ENCODE results near the gene CDH20. TPM values are rescaled to one million over a fixed set of nuclear protein-coding genes. Genes with fewer than 3 reads are reported as not detected.

The CDH20 gene
- total and polyA plus RNA-seq, 2 experiments from 2014 or later, result 1.3 to 3.6 TPM

DNA sequence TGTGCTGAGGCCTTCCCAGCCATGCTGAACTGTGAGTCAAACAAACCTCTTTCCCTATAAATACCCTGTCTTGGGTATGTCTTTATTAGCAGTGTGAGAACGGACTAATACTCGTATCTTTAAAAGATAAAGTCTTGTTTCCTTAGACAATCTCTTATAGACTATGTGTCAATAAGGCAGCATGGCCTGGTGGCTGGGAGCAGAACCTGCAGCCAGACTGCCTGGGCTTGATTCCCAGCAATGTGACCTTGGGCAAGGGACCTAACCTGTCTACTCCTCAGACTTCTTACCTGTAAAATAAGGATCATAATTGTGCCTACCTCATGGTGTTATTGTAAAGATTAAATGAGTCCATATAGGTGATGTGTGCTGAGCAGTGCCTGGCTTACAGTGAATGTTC is 198.7 kb downstream of the CDH20 start:
- Histone ChIP-seq H4K20me1 (ENCODE audit: insufficient read depth, poor library complexity, severe bottlenecking) (no peaks in the 10 kb centered on the region), H3K27me3 (no peaks in the 10 kb centered on the region), H3K36me3 (replicated peaks; ENCODE audit: insufficient read depth, low read depth) (no peaks in the 10 kb centered on the region), H3K27ac (no peak overlapping the region), H3K9me2 (replicated peaks; ENCODE audit: insufficient read depth) (no peaks in the 10 kb centered on the region), H3K4me1 (ENCODE audit: insufficient read depth) (no peaks in the 10 kb centered on the region), H3K4me3 (no peak overlapping the region), H3K4me2 (no peak overlapping the region), H3K79me2 (no peaks in the 10 kb centered on the region), H2AFZ (no peak overlapping the region), H3K9me3 (ENCODE audit: low read depth) (no peaks in the 10 kb centered on the region)
- 59% methylated on average over 2 of the region's 2 CpGs for WGBS (ENCODE audit: low lambda C conversion rate, missing lambda C conversion rate)
- TF ChIP-seq, protein P1, sequence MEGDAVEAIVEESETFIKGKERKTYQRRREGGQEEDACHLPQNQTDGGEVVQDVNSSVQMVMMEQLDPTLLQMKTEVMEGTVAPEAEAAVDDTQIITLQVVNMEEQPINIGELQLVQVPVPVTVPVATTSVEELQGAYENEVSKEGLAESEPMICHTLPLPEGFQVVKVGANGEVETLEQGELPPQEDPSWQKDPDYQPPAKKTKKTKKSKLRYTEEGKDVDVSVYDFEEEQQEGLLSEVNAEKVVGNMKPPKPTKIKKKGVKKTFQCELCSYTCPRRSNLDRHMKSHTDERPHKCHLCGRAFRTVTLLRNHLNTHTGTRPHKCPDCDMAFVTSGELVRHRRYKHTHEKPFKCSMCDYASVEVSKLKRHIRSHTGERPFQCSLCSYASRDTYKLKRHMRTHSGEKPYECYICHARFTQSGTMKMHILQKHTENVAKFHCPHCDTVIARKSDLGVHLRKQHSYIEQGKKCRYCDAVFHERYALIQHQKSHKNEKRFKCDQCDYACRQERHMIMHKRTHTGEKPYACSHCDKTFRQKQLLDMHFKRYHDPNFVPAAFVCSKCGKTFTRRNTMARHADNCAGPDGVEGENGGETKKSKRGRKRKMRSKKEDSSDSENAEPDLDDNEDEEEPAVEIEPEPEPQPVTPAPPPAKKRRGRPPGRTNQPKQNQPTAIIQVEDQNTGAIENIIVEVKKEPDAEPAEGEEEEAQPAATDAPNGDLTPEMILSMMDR (IDR thresholded peaks at IDR 0.05; ENCODE audit: poor library complexity), result no peak
- TF ChIP-seq EZH2 (IDR thresholded peaks at IDR 0.05; ENCODE audit: borderline replicate concordance) (no peak), EZH2phosphoT487 (IDR thresholded peaks at IDR 0.05; ENCODE audit: low read depth, severe bottlenecking, unreplicated experiment) (no peak)
- no peak for DNase-seq (ENCODE audit: low spot score)

DNA sequence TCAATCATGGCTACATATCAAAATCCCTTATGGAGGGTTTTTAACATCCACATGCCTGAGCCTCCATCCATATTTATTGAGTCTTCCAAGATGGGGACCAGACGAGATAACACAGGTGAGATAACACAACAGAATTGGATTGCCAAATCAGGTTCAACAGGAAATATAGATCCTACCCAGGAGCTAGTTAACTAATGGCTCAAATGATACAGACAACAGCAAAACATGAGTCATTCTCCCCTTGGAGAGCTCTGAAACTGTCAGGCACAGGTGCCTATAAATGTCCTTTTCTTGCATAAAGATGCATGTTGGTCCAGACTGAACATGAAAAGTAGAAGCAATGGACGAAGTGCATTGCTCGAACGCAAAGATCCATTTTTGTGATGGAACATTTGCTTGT is 202.2 kb downstream of the CDH20 start:
- H3K4me1 ChIP-seq (ENCODE audit: insufficient read depth), result no peaks in the 10 kb centered on the region
- no peaks in the 10 kb centered on the region for H3K9me2 ChIP-seq (replicated peaks; ENCODE audit: insufficient read depth)
- H2AFZ ChIP-seq, result no peak overlapping the region
- H3K79me2 ChIP-seq, result no peaks in the 10 kb centered on the region
- no peak overlapping the region for H3K4me2 ChIP-seq
- no peak overlapping the region for H3K27ac ChIP-seq
- WGBS (ENCODE audit: low lambda C conversion rate, missing lambda C conversion rate), result 86% methylated on average over 4 of the region's 4 CpGs
- no peak for DNase-seq (ENCODE audit: low spot score)
- no peaks in the 10 kb centered on the region for H3K27me3 ChIP-seq
- no peaks in the 10 kb centered on the region for H4K20me1 ChIP-seq (ENCODE audit: insufficient read depth, poor library complexity, severe bottlenecking)
- H3K4me3 ChIP-seq, result no peak overlapping the region
- no peaks in the 10 kb centered on the region for H3K9me3 ChIP-seq (ENCODE audit: low read depth)
- no peaks in the 10 kb centered on the region for H3K36me3 ChIP-seq (replicated peaks; ENCODE audit: insufficient read depth, low read depth)
- TF ChIP-seq, protein P1 (IDR thresholded peaks at IDR 0.05; ENCODE audit: poor library complexity), result no peak
- TF ChIP-seq EZH2 (IDR thresholded peaks at IDR 0.05; ENCODE audit: borderline replicate concordance) (no peak), EZH2phosphoT487 (IDR thresholded peaks at IDR 0.05; ENCODE audit: low read depth, severe bottlenecking, unreplicated experiment) (no peak)

DNA sequence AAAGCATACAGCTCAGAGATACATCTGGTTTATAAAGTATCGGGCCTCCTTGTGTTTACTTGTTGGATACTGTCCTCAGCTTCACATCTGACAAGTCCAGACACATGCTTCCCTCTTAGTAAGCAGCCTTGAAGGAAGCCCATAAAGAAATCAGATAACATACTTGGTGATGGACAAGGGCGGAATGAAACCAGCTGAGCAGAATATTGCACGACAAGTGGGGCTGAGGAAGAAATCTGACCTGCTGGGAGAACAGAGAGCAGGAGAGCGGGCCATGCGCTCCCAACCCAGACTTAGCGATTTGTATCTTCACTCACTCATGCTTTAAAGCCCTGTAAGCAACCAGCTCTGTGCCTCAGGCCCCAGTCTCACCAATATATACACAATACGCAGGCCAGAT is 208.4 kb downstream of the CDH20 start:
- Histone ChIP-seq H2AFZ (peak overlapping the region; percentile 29), H4K20me1 (ENCODE audit: insufficient read depth, poor library complexity, severe bottlenecking) (no peaks in the 10 kb centered on the region), H3K4me1 (ENCODE audit: insufficient read depth) (peaks cover 13% of the 10 kb centered on the region), H3K27ac (peak overlapping the region; percentile 36), H3K27me3 (no peaks in the 10 kb centered on the region), H3K4me3 (no peak overlapping the region), H3K9me2 (replicated peaks; ENCODE audit: insufficient read depth) (no peaks in the 10 kb centered on the region), H3K36me3 (replicated peaks; ENCODE audit: insufficient read depth, low read depth) (no peaks in the 10 kb centered on the region), H3K79me2 (no peaks in the 10 kb centered on the region), H3K4me2 (peak overlapping the region; percentile 40), H3K9me3 (ENCODE audit: low read depth) (no peaks in the 10 kb centered on the region)
- WGBS (ENCODE audit: low lambda C conversion rate, missing lambda C conversion rate), result 42% methylated on average over 7 of the region's 7 CpGs
- no peak for TF ChIP-seq EZH2 (IDR thresholded peaks at IDR 0.05; ENCODE audit: borderline replicate concordance)
- no peak for TF ChIP-seq EZH2phosphoT487 (IDR thresholded peaks at IDR 0.05; ENCODE audit: low read depth, severe bottlenecking, unreplicated experiment)
- TF ChIP-seq, protein P1 (IDR thresholded peaks at IDR 0.05; ENCODE audit: poor library complexity), result no peak
- DNase-seq (ENCODE audit: low spot score), result no peak

DNA sequence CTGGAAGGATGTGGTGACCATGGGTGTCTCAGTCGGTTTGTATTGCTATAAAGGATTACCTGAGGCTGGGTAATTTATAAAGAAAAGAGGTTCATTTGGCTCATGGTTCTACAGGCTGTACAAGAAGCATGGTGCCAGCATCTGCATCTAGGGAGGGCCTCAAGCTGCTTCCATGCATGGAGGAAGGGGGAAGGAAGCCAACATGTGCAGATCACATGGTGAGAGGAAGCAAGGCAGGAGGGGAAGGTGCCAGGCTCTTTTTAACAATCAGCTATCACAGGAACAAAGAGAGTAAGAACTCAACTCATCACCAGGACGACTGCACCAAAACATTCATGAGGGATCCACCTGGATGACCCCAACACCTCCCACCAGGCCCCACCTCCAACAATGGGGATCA is 209.4 kb downstream of the CDH20 start:
- WGBS (ENCODE audit: low lambda C conversion rate, missing lambda C conversion rate), result 80% methylated on average over 2 of the region's 2 CpGs
- Histone ChIP-seq H3K27ac (no peak overlapping the region), H3K4me2 (no peak overlapping the region), H3K36me3 (replicated peaks; ENCODE audit: insufficient read depth, low read depth) (no peaks in the 10 kb centered on the region), H3K79me2 (no peaks in the 10 kb centered on the region), H4K20me1 (ENCODE audit: insufficient read depth, poor library complexity, severe bottlenecking) (no peaks in the 10 kb centered on the region), H3K9me2 (replicated peaks; ENCODE audit: insufficient read depth) (no peaks in the 10 kb centered on the region), H3K4me3 (no peak overlapping the region), H3K27me3 (no peaks in the 10 kb centered on the region), H3K9me3 (ENCODE audit: low read depth) (no peaks in the 10 kb centered on the region), H2AFZ (no peak overlapping the region), H3K4me1 (ENCODE audit: insufficient read depth) (peaks cover 13% of the 10 kb centered on the region)
- no peak for TF ChIP-seq EZH2 (IDR thresholded peaks at IDR 0.05; ENCODE audit: borderline replicate concordance)
- TF ChIP-seq EZH2phosphoT487 (IDR thresholded peaks at IDR 0.05; ENCODE audit: low read depth, severe bottlenecking, unreplicated experiment), result no peak
- TF ChIP-seq, protein P1 (IDR thresholded peaks at IDR 0.05; ENCODE audit: poor library complexity), result no peak
- DNase-seq (ENCODE audit: low spot score), result no peak

Data from hepatocyte (in vitro differentiated cells).